SU-DHL-6 (cell line): ENCODE measurements around the gene FBXW11.

Experiments
- CTCF ChIP-seq: fragments of 200-600 bp; sonication (generic); IDR thresholded peaks from one replicate; pipeline ENCODE4 v1.5.1; 2017; ENCODE audit warnings: antibody characterized with exemption, mild to moderate bottlenecking, low read length, moderate library complexity; ENCODE audit not compliant: insufficient read depth, poor library complexity, severe bottlenecking
- EZH2phosphoT487 ChIP-seq: fragments of 200-600 bp; sonication (generic), shearing (Covaris generic); conservative IDR thresholded peaks from 2 replicates; pipeline ENCODE4 v1.6.1; 2018; ENCODE audit warnings: mild to moderate bottlenecking, antibody characterized with exemption, low read length, moderate library complexity, mixed read lengths

GRCh38 chr5:171837522-171837921, 168.9 kb downstream of the FBXW11 start:
- TF ChIP-seq CTCF, result no peak
- no peak for TF ChIP-seq EZH2phosphoT487
